Colonic mucosa (tissue), 4 donors: Measurements from ENCODE around the gene TP53I11. TPM values are rescaled to one million over a fixed set of nuclear protein-coding genes. Genes with fewer than 3 reads are reported as not detected.

Source experiments
- DNase-seq: peaks from one replicate; pipeline ENCODE4 v3.0.0-alpha.2; 2020
- H3K27ac ChIP-seq: fragments of 200-600 bp; one replicate; pipeline ENCODE4 v1.8.0; 2021
- H3K27me3 ChIP-seq: fragments of 200-600 bp; one replicate; pipeline ENCODE4 v1.8.0; 2021
- H3K36me3 ChIP-seq: fragments of 200-600 bp; one replicate; pipeline ENCODE4 v1.8.0; 2021
- H3K4me1 ChIP-seq: fragments of 200-600 bp; one replicate; pipeline ENCODE4 v1.8.0; 2021; ENCODE audit warnings: mild to moderate bottlenecking
- H3K4me3 ChIP-seq: fragments of 200-600 bp; one replicate; pipeline ENCODE4 v1.8.0; 2021
- H3K9ac ChIP-seq, 2 donors: one replicate each; pipeline ENCODE4 v1.7.0; 2013; ENCODE audit warnings: control low read depth in 2 of 2, low read depth in 2 of 2, low read length in 2 of 2
- H3K9me3 ChIP-seq: fragments of 200-600 bp; one replicate; pipeline ENCODE4 v1.8.0; 2021
- CTCF ChIP-seq: fragments of 200-600 bp; IDR thresholded peaks from one replicate; pipeline ENCODE4 v1.8.0; 2022; ENCODE audit warnings: antibody characterized with exemption, mild to moderate bottlenecking
- intact Hi-C: fragments of 100-400 bp; cut with DNase I; formaldehyde crosslinking; loops from one replicate; pipeline ENCODE4 v1.14.1; 2022
- total RNA-seq, 2 donors: library from RNA; stranded (reverse); fragmentation: NEBNext Ultra II Directional in 1 of 2; extraction: Animal tissue kit (Norgen Biotek cat#: 25700) in 1 of 2; gene quantifications; one replicate each; pipeline ENCODE4 v1.2.1, GENCODE V29; 2021
- donor health status: healthy.
- donor health status: DM: no; HTN: no; CAD: no.
- donor health status: DM: no; HTN: no; CAD: no.

Gene TP53I11
- total RNA-seq, 2 donors from 2014 or later, result 103 to 158 TPM

DNA sequence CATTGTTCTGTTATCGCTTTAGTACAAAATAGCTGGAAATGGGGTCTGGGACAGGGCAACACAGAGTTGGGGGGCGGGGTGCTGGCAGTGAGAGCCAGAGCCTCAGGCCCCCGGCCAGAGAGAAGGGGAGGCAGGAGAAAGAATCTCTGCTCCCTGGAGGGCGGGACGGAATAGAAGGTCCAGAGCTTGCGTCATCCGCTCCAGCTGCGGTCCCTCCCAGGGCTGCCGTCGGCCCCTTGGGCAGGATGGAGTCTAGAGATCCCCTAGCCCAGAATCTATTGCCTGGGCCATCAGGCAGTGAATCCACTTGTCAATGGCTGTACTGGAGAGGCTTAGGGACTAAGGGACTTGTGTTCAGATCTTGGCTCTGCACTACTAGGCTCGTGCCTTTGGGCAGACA is 5.0 kb downstream of the TP53I11 start:
- H3K36me3 ChIP-seq, result no peaks in the 10 kb centered on the region
- intact Hi-C loops, result no loop called here
- no peak for DNase-seq
- H3K4me1 ChIP-seq, result peaks cover 18% of the 10 kb centered on the region
- no peak overlapping the region for H3K9ac ChIP-seq
- H3K9me3 ChIP-seq, result no peaks in the 10 kb centered on the region
- no peak for TF ChIP-seq CTCF
- H3K4me3 ChIP-seq, result no peak overlapping the region
- no peak overlapping the region for H3K27ac ChIP-seq
- no peaks in the 10 kb centered on the region for H3K27me3 ChIP-seq

- Histone ChIP-seq H3K4me1 (peaks cover 18% of the 10 kb centered on the region), H3K4me3 (no peak overlapping the region), H3K27me3 (no peaks in the 10 kb centered on the region), H3K36me3 (no peaks in the 10 kb centered on the region), H3K27ac (no peak overlapping the region), H3K9me3 (no peaks in the 10 kb centered on the region), H3K9ac (no peak overlapping the region)
- no peak for TF ChIP-seq CTCF
- intact Hi-C loops, result no loop called here
- no peak for DNase-seq
Measured at GRCh38 chr11:44944853-44945235, 5.8 kb downstream of the TP53I11 start.

GRCh38 chr11:44944181-44944852 is 6.4 kb downstream of the TP53I11 start:
- no peak for DNase-seq
- H3K27ac ChIP-seq, result no peak overlapping the region
- no peak for TF ChIP-seq CTCF
- intact Hi-C loops, result no loop called here
- H3K9ac ChIP-seq, result no peak overlapping the region
- peaks cover 18% of the 10 kb centered on the region for H3K4me1 ChIP-seq
- no peaks in the 10 kb centered on the region for H3K27me3 ChIP-seq
- H3K9me3 ChIP-seq, result no peaks in the 10 kb centered on the region
- H3K4me3 ChIP-seq, result no peak overlapping the region
- H3K36me3 ChIP-seq, result no peaks in the 10 kb centered on the region

GRCh38 chr11:44943696-44944095 is 7.0 kb downstream of the TP53I11 start:
- TF ChIP-seq CTCF, result no peak
- Histone ChIP-seq H3K36me3 (no peaks in the 10 kb centered on the region), H3K27me3 (no peaks in the 10 kb centered on the region), H3K4me1 (peaks cover 18% of the 10 kb centered on the region), H3K4me3 (no peak overlapping the region), H3K9me3 (no peaks in the 10 kb centered on the region), H3K27ac (no peak overlapping the region), H3K9ac (peak overlapping the region in 1 of 2 donors; percentile 44)
- intact Hi-C loops, result no loop called here
- no peak for DNase-seq

DNA sequence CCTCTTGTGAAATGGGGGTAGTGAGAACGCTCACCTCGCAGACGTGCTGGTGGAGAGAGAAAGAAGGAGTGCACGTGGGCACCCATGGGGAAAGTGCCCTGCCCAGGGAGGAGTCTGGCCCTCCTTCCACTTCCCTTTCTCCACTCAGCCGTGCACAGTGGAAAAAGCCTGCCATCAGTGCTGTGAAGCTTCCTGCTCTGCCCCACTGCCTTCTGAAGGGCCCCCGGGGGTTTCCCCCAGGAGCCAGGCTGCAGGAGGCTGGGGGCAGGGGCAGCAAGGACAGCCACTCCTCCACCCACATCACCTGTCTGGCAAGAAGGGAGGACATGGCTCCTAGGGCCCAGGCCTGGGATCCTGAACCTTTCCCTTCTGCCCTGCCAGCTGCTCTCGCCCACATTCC is 7.6 kb downstream of the TP53I11 start:
- H3K27ac ChIP-seq, result no peak overlapping the region

More for the DNA sequence above, 7.6 kb downstream of the TP53I11 start:
- DNase-seq, result peak; percentile 46
- no peaks in the 10 kb centered on the region for H3K27me3 ChIP-seq
- no peaks in the 10 kb centered on the region for H3K36me3 ChIP-seq
- intact Hi-C loops, result no loop called here
- no peaks in the 10 kb centered on the region for H3K9me3 ChIP-seq
- peaks cover 18% of the 10 kb centered on the region for H3K4me1 ChIP-seq
- peak overlapping the region in 1 of 2 donors; percentile 44 for H3K9ac ChIP-seq
- no peak overlapping the region for H3K4me3 ChIP-seq
- no peak for TF ChIP-seq CTCF
